GM18517 (cell line): ENCODE data around the gene GLRX3.

Source experiments
- ATAC-seq: cut with Tn5 transposase; IDR thresholded peaks from one replicate; pipeline ENCODE4 v1.9.1; 2021; ENCODE audit warnings: mild to moderate bottlenecking, moderate library complexity; ENCODE audit not compliant: unreplicated experiment

The GLRX3 gene

DNA sequence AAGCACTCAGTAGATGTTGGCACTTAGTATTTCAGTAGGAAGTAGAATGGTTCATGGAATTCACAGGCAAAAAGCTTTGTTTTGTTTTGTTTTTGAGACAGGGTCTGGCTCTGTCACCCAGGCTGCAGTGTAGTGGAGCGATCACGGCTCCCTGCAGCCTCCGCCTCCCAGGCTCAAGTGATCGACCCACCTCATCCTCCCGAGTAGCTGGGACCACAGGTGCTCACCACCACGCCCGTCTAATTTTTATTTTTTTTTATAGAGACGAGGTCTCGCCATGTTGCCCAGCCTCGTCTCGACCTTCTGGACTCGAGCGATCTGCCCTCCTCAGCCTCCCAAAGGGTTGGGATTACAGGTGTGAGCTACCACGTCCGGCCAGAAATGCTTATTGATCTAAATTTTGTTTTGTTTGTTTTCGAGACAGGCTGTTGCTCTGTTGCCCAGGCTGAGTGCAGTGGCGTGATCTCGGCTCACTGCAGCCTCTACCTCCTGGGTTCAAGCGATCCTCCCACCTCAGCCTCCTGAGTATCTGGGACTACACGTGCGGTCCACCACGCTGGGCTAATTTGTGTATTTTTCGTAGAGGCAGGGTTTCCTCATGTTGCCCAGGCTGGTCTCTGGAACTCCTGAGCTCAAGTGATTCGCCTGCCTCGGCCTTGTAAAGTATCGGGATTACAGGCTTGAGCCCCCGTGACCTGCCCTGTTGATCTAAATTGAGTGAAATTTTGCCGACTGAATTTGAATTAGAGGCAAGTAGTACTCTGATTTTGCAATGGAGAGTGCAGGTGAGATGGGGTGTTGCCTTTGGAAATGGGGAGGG lies 1.7 kb downstream of the GLRX3 start:
- no peak for ATAC-seq

DNA sequence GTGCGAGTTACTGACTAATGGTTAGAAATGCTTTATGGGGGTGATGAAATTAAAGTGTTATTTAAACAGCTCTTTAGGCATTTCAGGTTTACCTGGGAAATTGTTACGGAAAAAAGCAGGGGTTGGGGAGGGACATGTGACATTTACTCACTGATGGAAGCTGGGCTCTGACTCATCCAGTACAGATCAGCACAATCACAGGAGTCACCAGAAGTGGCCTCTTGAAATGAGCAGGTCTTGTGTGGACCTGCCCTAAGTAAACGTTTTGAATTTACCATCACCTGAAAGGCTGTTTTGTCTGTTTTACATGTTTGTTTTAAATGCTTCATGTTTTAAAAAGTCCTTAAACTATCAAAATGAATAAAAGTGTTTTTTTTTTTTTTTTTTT lies 2.3 kb downstream of the GLRX3 start:
- no peak for ATAC-seq

DNA sequence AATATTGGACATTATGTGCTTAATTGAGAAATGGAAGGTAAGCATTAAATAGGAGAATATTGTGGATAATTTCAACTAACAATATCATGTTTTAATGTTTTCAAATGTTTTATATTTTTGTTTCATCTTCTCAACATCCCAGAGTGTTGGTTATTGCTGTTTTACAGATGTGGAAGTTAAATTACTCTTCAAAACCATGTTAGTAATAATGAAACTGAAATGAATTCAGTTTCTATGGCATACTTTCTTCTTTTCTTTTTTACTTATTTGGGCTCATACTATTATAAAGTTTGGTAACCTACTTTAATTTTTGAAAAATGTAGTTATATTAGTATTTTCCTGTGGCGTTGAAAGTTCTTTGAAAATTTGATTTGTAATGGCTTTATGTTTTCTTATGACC lies 4.2 kb downstream of the GLRX3 start:
- no peak for ATAC-seq

DNA sequence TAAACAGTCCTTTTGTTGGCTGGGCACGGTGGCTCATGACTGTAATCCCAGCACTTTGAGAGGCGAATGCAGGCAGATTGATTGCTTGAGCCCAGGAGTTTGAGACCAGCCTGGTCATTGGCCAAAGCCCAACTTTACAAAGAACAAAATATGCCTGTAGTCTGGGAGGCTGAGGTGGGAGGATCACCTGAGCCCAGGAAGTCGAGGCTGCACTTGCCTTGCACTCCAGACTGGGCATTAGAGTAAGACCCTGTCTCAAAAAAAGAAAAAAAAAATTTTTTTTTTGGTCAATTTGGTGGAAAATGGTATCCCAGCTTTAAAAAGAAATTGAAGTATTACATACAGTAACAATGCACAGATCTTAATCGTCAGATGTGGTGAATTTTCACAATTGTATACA lies 4.8 kb downstream of the GLRX3 start:
- ATAC-seq: no peak

DNA sequence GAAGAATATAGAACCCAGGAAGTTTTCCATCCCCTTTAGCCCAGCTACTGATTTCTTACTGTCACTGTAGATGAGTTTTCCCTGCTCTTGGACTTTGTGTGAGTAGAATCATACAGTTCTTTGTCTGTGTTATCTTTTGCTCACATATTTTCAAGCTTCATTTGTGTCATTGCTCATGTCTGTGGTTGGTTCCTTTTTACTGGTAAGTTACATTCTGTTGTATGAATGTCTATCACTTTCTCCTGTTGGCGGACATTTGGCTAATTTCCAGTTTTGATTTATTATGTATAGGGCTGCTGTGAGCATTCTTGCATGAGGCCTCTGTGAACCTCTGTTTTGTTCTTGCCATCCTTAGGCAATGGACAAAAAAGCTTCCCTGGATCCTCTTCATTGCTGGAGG lies 5.3 kb downstream of the GLRX3 start:
- no peak for ATAC-seq

DNA sequence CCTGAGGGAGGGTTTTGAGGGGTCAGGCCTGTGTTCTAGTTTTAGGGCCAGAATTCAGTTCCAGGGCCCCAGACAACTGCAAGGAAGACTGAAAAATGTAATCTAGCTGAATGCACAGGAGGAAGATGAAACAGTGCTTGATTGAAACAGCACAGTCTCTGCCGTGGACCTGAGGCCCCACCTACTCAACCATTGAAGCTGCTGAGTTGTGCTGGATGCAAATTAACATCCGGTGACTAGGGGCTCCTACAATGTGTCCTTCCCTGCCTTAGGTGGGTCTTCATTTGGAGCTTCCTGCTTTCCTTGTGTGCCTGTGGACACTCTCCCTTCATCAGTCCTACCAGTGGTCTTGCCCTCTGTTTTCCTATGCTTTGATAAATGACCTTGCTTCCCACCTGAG lies 5.7 kb downstream of the GLRX3 start:
- ATAC-seq: peak; percentile 86

DNA sequence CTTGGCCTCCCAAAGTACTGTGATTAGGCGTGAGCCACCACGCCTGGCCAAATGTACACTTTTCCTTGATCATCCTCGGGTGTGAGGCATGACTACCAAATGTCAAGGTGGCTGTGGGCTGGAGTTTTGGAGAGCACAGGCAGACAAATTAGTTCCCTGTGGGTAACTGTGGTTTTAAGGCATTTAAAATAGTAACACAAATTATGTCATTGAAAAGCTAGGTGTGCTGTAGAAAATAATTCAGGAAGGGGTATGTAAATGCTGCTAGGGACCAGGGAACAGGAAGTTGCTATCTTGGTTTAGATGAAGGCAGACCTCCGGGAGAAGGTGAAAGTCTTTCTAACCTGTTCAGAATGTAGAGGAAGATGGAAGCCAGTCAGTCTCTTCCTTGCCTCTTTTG lies 9.9 kb downstream of the GLRX3 start:
- ATAC-seq: no peak

DNA sequence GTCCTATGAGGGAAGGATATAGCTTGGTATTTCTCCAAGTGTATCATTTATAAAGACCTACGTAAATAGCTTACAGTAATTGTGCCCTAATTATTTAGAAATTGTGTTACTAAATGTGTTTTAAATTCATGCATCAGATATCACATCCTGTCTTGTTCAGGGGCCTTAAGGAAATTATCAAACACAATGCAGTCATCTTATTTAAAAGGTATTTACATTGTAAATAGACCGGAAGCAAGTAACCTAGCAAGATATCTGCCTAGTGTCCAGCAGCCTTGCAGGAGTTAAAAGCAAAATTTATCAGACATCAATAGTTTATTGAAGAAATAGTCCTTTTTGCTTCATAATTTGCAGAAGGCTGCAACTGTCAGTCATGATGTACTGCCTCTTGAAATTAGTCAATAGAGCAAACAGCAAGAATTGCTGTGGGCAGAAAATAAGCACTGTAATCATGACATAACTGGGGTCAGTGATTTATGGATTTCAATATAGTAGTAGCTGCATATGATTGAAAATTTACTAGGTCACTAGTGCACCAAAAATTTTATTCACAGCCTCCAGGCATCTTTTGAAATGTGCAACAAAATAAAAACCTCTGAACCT lies 23.1 kb downstream of the GLRX3 start:
- no peak for ATAC-seq

DNA sequence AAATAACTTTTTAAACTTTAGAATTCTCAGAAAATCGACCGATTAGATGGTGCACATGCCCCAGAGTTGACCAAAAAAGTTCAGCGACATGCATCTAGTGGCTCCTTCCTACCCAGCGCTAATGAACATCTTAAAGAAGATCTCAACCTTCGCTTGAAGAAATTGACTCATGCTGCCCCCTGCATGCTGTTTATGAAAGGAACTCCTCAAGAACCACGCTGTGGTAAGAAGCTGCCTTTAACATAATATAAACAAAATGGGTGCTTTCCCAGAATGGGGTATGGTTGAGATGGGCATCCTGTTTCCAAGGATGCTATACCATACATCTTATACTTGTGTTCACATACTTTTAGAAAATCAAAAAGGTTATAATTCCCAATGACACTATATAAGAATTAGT lies 24.6 kb downstream of the GLRX3 start:
- peak; percentile 56 for ATAC-seq

DNA sequence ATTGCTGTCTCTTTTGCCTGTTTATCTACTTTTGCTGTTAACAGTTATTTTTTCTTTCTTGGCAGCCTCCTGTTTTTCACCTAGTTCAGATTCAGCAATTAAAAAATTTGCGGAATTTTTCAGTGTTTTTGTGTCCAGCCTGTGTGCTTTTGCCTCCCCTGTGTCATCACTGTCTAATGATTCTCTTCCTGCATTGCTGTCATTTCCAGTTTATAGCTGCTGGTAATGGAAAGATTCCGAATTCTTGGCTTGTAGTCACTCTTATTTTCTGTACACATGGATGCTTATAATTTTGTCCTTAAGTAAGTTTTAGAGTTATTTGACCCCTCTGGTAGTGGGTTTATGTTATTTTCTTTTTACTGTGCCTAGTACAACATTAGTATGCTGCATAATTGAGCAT lies 25.1 kb downstream of the GLRX3 start:
- no peak for ATAC-seq

DNA sequence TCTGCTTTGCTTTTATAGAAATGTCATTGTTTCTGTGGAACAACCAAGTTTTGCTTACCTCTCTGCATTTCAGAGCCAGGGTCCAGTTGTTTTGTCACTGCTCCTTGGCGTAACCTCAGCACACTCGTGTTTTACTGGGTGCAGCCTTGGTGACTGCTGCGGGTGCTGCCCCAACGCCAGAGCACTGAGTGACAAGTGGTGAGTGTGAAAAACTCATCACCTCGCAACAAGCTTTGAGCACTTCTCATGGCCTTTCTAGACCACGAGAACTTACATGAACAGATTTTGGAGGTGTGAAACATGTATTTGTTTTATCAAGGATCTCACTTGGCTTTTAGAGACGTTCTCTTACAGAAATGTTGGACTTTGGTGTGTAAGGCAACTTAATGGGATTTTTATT lies 31.0 kb downstream of the GLRX3 start:
- ATAC-seq: no peak

DNA sequence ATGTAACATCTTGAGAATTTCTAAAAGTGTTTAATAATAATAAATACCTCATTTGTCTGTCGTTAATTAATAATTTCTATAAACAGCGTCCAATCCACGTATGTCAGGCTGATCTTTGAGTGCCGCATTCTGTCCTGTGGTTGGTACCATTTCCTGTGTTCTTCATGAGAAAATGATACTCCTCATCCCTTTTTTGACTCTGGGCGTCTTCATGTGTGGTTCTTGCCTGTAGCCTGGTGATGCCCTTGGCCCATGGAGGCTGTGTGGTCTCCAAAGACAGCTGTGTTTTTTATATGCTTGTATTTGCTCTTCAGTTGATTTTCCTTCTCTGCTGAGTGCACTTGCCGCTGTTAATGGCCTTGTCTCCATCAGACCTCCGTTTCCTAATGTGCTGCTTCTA lies 31.5 kb downstream of the GLRX3 start:
- ATAC-seq: no peak

DNA sequence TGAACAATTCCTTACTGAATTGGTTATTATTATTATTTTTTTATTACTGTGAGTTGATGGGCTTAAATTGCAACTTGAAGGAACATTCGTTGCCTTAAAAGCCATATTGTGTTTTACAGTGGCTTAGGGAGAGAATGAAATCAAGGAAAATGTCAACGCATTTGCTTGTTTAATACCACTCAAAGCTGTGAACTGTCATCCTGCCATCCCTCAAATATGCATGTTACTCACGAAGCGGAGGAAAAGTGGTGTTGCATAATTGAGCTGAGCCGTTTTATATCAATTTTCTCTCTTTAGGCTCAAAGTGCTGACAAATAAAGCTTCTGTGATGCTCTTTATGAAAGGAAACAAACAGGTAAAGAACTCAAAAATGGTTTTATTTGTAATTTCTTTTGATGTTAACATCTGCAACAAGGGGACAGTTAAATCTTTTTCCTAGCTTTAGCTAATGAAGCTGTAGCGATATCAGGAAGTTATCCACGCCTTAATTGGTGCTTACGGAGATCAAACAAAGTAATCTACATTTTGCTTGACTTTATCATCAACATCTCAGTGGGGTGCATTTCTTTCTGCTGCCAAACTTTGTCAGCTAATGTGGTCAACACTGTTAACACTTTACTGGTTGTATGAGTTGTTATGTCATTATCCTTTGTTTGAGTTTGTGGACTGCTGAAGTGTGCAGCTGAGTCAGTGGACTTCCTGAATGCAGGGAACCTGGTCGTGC lies 33.1 kb downstream of the GLRX3 start:
- no peak for ATAC-seq

DNA sequence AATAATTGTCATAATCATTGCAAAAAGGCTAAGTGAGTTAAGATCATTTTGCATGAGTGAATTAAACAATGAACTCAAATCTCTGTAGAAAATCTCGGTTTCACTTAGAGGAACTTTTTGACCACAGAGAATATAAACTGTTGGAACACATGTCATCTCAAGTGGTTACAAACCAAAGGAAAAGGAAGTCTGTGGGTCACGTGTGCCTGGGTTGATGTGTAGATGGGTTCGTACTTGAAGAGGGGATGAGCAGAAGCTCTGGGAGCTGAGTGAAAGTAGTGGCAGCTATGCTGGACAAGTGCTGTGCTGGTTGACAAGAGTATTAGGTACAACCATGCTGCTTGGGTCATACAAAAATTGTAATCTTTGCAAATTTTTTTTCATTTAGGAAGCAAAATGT lies 35.0 kb downstream of the GLRX3 start:
- no peak for ATAC-seq

DNA sequence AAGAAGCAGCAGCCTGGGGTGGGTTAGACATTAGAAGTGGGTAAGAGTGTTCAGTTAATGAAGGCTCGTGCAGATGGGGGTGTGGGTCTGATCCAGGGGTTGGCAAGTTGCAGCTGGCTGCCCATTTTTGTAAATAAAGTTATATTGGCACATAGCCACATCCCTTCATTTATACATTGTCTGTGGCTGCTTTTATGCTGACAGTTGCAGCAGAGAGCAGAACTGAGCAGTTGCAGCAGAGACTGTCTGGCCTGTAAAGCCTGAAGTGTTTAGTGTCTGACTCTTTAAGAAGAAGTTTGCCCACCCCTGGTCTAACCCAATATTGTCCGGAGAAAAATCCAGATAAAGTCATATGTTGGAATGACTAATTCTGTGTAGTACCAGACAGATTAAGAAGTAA lies 38.1 kb downstream of the GLRX3 start:
- no peak for ATAC-seq

DNA sequence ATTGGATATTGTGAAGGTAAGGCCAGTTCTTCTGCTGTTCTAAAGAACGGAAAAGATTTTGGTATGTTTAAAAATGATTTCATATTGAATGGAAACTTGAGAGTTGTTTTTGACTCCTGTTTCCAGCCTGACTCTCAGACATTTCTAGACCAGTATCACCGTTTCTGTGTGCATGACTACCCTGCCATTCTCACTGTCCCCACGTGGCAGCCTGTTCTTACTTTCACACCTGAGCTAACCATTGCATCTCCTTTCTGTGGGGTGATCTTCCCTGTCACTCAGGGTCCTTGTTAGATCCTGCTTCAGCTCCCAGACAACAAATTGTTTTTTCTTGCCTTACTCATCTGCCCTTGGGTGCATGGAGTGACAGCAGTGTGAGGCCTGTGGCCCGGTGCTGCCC lies 38.9 kb downstream of the GLRX3 start:
- ATAC-seq: no peak

DNA sequence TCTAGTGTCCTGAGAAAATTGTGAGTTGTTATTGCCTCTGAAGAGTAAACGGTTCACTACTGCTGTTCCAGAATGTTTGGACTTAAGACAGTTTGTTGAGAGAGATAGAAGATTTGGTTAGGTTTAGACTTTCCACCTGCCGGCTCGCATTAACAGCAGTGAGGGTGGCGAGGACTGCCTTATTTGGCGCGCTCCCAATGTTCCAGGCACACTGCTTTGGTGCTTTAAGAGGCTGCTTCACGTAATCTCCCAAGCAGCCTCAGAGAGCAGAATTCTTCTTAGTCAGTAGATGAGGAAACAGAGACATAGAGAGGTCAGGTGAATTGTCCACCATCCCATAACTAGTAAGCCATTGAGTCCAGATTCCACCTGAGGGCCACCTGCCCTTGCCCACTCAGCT lies 41.1 kb downstream of the GLRX3 start:
- no peak for ATAC-seq

DNA sequence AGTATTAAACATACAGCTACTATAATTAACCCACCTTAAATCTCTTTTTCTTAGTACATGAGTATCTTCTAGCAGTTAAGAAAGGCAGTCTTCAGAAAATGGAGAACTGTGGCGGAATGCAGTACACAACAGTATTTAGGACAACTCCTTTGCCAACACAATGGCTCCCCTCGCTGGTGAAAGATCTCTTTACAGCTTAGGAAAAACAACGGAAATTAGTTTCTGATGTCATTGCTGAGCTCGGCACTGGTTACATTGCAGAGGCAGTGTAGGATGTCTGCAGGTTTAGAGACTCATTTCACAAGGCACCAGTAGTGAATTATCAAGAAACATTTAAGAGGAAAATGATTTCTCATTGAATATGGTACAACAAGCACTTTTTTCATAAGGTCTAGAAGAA lies 43.4 kb downstream of the GLRX3 start:
- no peak for ATAC-seq

DNA sequence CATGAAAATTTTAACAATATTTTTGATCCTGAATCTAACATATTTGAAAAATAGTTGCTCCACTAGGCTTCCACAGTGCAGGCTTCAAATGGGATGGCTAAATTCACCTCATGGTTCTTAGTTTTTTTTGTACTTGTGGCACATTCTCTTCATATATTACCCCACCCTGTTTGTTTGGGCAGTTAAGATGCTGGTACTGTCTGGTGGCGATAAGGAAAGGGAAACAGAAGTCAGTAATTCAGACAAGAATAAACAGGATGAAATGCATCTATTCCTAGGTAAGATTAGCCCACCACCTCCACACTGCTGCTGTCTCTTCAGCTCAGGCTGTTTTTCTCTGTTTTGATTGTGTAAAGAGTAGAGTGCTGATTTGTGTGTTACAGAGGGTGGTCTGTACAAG lies 44.2 kb downstream of the GLRX3 start:
- no peak for ATAC-seq

DNA sequence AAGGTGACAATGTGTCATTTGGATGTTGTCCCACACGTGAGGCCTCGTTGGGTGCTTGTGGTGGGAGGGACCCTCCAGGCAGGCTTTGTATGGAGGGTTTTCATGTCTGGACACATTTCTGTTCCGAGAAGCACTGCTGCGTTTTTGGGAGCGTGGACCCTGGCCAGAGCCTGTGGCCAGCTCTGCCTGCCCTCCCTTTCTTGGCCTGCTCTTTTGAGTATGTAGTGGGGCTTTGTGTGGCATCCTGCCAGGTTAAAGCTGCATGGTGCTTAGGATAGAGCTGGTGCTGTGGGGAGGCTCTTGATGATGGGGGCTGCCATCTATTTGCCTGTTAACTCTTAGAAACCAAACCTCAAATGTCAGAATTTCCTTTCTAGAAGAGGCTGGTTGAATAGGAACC lies 45.7 kb downstream of the GLRX3 start:
- ATAC-seq: no peak

DNA sequence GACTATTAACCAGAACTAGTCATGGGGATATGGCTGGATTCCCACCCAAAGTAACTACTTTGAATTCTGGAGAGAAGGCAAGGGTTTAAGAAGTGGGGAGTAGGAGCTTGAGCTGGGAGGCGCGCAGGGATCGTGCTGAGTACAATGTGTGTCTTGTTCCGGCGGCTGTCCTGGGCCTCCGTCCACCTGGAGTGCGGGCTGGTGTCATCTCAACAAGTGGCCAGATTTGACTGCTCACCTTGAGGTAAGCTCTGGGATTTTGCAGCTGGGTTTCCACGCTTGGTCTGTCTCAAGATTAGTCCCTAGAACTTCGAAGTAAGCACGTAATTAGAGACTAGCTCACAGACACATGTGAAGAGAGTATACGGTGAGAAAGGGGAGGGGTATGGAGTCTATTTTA lies 49.4 kb downstream of the GLRX3 start:
- no peak for ATAC-seq
